ENCODE measurements around the gene ADIPOR2.
"Not testable (repeated sequence)": the region's sequence is repeated elsewhere in the genome, so short reads cannot be mapped to it uniquely, and the experiment has no call there.

The ADIPOR2 gene

DNA sequence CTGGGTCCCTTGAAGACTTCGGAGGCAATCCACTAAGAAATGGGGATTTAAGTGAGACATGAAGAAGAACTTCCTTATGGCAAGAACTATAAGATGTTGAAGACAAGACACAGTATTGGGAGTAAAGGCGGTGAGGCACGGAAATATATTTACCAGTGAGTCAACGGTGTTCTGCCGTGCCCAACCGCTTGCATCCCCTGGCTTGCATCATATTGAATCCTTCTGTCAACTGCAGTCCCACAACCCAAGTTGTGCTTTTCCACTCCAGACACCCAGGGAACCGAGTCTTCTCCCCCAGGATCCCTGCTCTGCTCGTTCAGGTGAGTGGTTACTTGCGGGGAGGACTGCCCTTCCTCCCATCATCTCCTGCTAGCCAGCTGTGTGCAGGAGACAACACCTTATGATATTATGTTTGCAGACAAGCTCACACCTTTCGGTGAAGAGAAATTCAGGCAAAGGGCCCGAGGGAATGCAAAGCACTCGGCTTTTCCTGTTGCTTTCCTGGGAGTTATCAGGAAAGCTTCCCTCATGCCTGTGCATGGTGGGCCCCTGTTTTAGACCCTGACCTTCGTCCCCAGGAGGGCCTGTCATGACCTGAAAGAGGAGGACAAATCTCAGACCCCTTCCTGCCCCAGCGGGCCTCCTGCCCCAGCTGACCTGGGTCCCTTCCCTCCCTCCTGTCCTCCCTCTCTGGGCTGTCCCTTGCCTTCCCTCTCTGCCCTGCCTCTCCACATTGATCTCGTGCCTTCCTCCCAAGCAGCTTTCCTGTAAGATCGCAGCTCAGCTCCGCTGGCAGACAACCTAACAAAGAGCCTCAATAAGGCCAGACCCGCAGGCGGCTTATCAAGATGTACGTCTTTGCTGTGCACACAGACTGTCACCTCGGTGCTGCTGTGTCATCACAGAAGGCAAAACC is 125.2 kb downstream of the ADIPOR2 start:
- no peak for DNase-seq

DNA sequence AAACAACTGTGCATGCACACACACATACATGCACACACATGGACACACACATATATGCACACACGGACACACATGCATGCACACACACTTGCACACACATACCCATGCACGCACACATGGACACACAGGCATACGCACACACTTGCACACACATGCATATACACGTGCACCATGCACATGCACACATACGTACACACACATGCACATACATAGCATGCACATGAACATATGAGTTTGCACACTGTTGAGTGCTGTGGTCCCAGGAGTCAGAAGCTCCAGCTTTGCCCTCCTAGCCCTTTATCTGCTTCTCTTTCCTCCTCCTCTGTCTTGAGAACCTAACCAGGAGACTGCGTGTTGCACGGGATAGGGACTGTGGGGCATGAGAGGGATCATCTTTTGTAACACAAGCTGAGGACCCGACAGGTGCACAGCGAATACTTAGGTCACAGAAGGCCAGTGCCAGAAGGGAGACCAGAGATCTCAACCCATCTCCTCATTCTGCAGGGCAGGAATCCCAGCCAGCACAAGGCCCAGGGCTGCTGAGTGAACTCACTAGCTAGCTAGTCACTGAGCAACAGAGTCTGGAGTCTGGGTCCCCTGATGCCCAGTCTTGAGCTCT is 126.0 kb downstream of the ADIPOR2 start:
- no peak for DNase-seq

DNA sequence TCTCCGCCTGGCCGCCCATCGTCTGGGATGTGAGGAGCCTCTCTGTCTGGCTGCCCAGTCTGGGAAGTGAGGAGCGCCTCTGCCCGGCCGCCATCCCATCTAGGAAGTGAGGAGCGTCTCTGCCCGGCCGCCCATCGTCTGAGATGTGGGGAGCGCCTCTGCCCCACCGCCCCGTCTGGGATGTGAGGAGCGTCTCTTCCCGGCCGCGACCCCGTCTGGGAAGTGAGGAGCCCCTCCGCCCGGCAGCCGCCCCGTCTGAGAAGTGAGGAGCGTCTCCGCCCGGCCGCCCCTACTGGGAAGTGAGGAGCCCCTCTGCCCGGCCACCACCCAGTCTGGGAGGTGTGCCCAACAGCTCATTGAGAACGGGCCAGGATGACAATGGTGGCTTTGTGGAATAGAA is 127.1 kb downstream of the ADIPOR2 start:
- not testable (repeated sequence) for DNase-seq

DNA sequence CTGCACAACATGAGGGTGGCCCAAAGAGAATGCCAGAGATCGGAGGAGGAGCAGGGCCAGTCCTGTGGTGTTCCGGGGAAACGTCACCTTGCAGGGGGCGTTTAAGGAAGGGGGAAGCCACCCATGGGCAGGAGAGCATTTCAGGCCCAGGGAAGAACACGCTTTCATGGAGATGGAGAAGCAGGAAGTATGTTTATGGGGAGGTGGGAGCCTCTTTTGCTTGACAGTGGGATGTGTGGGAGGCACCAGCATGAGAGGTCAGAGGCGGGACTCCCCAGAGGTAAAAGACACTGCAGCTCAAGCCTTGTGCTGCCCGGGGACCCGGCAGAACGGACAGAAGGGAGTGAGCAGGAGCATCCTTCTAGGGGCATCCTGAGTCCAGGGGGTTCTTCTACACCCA is 128.2 kb downstream of the ADIPOR2 start:
- no peak for DNase-seq

DNA sequence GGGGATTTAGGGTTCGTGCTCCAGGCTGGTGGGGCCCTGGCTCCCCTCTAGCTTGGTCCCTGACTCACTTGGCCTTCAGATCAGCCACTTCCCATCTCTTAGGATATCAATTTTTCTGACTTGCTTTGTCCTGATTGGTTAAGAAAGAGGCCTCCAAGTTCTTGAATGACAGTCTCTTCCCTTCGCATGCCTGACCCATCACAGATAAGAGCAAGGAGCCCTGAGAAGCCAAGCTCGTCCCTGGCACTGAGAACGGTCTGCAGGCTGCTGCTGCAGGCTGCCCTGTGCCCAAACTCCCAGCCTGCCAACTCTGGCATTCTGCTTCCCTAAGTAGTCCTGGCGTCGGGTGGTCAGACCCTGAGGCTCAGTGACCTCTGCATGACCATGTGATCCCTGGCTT is 128.7 kb downstream of the ADIPOR2 start:
- DNase-seq: no peak

DNA sequence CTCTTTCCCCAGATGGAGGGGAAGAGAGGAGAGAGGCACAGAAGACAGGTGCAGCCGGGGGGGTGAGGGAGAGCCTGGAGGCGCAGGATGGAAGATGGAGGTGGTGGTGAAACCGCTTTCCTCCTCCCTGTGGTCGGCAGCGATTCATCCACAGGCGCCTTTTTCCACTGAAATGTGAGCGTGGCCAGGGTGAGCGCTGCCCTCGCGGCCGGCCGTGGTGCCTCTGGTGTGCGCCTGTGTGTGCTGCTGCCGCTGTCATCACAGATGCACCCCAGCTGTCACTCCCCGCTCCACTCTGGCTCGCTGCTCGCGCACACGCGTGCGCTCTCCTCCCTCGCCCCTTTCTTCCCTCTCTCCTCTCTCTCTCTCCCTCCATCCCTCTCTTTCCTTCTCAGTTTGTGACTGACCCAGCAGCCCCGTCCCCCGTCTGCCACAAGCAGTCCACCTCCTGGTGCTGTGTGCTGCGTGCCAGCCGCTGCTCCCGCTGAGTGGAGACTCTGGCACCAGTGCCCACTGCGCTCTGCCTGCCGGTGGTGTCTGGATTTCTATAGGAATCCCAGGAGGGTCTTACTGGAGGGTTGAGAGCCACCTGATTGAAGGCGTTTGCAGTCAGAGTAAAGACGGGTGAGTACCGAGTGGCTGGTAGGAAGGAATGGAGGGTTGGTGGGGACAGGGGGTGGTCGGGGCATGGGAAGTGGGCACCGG is 129.5 kb downstream of the ADIPOR2 start, which contains the start of gene LRTM2:
Gene LRTM2 (plus strand): TSS at position 375 of the 705 bp plus-strand sequence. CDS start 7,584 bp downstream, outside the sequence.
- no peak for DNase-seq

DNA sequence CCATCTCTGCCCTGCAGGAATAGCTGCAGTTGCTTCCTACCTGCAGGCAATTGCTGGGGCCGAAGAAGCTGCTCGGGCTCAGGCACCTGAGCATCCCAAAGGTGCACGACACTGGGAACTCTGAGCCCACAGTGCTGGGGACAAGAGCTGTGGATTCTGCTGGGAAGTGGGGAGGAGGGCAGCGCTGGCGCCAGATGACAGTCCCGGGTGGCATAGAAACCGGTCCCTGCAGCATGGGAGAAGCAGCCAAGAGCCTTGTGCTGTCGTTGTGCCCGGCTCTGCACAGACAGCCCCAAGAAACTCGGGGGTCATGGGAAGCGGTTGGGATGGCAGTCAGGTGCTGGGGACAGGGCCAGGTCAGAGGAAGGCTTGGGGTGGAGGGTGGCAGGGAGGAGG is 130.0 kb downstream of the ADIPOR2 start:
- DNase-seq: no peak

DNA sequence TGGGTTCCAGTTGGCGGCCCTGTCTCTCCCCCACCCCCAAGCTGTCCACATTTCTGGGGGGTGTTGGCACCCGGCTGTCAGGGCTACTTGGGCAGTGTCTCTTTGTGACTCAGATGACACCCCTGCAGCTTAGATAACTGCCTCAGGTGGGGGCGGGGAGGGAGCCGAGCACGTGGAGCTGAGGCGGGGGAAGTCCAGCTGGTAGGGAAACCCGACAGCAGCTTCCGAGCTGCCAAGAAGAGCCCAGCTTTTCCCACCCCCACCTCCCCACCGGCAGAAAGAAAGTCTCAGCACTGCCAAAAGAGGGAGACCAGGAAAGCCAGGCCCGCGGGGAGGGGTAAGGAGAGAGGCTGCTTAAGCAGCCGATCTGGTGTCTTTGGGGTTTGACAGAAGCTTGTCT is 130.9 kb downstream of the ADIPOR2 start:
- DNase-seq: no peak

DNA sequence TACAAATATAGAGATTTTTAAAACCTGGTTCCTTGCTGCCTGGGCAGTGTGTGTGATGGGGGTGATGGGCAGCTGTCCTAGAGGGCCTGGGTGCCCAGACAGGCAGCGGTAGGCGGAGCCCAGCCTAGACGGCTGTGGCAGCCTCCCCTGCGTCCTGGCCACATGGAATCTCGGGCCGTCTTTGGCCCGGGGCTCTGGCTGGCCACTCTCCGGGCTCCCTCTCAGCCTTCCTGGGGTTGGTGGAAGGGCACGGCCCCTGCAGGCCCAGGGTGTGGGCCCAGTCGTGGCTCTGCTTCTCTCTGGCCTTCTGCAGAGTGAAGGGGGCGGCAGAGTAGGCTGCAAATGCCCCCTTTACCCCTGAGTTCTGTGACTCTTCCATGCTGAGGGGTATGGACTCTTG is 131.8 kb downstream of the ADIPOR2 start:
- no peak for DNase-seq

DNA sequence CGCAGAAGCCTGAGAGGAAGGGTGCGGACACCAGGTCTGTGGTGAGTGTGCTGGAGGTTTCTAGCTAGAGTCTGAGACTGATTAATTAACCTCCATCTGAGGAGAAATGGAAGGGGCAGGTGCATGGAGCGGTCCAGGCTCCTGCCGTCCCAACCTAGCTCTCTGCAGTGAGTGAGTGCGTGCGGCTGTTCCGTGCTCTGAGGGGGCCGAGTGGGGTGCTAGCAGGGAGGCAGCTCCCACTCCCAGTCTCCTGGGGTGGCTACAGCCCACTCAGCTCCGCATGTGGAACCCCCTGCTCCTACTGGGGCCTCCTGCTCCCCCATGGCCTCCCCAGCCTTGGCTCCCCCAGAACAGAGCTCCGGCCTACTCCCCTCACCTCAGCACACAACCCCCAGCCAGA is 132.4 kb downstream of the ADIPOR2 start:
- DNase-seq: no peak

DNA sequence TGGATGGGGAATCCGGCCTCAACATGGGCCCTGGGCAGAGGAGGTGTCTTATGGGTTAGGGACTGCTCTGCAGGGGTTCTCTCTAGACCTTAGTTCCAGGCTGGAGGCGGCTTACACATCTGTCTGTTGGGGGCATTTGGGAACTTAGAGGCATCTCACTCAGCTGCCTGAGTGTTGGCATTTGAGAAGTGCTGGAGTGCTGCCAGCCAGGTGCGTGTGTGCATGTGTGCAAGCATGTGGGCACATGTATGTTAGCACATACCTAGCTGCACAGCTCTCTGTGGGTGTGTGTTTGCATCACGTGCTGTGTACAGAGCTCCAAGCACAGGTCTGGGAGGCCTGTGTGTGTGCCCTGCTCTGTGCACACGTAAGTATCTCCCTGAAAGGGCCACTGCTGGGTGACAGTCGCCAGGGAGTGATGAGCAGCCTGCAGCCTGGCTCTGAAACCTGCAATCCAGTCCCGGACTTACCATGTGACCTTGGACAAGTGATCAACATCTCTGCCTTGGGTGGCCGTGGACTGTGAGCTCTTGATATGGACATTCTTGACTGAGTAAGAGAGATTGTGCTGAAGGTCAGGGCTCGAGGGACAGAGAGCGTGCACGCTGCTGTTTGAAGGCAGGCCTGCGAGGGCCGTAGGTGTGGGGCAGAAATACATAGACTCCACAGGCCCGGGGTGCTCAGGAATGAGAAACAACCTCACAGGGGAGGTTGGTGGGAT is 134.7 kb downstream of the ADIPOR2 start:
- DNase-seq: no peak

DNA sequence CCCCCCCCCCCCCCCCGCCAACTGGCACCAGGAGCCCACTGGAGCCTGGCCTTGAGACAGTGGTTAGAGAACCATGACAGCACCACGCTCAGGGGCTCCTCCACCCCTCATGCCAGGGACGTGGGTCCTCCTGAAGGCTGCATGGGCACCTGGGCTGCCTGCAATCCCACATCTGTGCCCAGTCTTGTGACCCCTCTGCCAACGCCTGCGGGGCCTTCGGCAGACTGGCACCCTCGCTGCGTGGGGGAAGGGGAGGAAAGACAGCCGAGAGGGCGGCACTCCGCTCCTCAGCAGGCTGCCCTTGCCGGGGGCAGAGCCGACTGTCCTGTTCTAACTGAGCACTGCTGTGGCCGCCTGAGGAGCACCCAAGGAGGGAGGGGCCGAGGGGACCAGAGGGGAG is 135.5 kb downstream of the ADIPOR2 start:
- DNase-seq: no peak

DNA sequence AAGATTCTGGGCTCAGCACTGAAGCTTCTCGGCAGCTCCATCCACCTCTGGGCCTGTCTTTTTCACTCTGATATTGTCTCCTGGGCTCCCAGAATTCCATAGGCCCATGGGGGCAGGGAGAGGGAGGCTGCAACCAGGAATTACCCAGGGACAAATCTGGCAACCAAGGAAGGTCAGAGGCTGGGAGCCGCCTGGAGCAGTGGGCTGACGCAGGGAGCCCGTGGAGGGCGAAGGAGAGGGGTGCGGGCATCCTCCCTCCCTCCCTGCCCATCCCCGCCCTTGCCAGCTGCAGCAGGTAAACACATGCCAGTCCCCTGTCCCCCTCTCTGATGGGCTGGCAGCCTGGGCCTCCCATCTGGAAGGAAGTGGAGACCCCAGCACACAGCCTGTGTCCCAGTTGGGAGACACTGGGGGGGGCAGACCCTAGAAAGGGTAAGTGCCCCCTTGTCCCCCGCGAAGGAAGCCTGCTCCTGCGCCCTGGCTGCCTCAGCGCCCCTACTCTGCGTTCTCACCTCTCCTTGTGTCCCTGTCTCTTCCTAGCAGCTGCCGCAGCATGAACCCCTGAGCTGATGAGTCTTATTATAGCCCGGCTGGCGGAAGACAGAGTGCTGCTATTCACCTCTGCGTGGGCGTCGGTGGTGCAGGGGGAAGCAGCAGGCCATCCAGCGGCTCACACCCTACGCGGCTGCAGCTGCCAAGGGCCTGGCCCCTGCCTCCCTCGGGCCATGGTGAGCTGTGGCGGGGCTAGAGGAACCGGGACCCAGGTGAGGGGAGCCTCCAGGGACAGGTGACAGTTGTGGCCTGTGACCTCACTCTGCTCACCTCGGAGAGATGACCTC is 136.2 kb downstream of the ADIPOR2 start:
- DNase-seq: no peak

DNA sequence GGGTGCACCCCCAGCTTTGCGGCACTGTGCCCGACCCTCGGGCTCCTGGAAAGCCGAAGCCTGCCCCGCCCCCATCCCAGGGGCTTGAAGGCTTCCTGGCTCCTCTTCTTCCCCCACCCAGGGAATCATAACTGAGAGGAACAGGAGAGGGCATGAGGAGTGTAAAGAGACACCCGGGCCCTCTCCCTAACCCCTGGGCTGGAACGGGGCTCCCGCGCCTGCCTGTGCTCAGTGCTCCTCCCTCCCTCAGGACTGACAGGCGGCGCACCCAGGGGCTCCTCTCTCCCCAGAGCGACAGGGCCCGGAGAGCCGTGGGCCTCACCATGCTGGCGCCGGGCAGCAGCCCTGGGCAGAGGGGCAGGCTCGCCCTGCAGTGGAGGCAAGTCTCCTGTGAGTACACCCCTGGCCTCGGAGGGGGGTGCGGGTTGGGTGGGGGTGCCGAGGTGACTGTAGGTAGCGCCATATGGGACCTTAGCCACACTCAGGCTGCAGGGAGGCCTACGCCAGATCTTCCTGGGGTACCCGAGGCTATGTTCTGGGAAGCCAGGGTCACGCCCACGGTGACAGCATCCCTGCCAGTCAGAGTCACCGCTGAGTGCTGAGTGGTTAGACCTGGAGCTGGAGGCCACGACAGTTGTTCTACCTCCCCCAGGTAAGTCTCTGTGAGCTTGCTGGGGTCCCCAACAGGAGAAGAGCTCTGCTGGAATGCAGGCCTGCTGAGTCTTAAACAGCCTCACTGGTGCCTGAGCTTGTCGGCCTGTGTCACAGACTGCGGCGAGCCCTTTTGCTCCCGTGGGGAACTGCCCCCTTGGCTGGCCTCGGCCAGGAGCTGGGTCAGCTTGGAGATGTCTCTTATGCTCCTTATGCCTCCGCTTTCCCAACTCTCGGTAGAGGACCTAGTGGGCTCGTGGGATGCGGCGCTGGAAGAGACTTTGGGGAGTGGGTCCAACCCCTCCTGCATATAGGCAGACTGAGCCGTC is 137.2 kb downstream of the ADIPOR2 start:
- no peak for DNase-seq

DNA sequence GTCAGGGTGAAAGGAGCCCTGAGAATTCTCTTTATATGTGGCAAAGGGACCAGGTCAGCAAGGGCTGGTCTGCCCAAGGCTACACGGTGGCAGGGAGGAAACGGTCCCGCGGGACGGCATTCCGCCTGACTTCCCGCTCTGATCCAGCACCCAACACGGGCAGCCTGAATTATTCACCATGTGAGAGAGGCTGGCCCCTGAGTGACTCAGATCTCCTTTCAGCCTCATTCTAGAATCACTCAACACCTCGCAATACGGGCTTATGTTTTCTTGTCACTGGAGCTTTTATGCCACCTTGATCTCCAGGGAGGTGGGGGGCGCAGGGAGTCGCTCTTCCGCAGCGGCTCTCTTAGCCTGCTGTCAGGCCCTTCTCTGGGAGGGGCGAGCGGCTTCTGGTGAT is 138.0 kb downstream of the ADIPOR2 start:
- no peak for DNase-seq

DNA sequence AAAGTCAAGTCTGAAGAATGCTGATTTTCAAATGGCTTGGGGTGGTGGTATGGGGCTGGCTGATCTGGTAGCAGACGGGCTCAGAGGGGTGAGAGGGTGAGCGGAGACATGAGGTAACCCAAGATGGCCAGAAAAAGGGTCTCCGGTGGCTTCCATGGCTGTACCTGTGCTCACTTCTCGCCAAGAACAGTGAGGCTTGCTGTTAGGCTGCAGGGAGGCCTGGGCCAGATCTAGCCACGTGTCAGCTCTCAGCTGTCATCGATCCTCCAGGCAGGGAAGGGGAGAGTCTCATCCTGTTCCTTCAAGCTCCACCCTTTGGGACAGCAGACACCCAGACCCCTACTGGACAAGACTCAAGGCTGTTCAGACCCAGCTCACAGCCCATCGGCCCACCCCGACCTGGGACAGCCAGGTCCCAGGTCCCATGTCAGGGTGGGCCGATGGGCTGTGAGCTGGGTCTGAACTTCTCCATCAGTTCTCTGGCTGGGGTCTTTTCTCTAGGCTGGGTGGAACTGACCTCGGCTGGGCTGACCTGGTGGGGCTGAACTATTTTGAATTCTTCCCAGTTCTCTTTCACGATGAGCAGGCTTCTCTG is 138.5 kb downstream of the ADIPOR2 start:
- DNase-seq: no peak

DNA sequence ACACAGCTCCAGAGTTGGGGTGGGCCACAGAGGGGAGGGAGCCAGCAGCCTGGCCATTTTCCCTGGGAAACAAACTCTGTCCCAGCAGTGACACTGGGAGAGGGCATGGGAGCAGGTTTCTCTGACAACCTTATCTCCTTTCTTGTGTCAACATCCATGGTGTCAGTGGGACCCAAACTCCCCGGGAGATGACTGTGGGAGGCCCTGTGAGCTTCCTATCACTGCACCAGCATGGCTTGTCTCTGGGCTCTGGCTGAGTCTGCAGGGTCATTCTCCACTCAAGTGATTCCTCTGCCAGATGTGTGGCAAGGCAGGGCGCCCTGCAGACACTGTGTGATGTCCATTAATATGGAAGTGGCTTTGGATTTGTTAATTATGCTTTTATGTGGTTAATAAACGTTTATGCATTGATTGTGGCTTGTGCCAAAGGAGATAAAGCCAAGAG is 139.6 kb downstream of the ADIPOR2 start:
- no peak for DNase-seq

DNA sequence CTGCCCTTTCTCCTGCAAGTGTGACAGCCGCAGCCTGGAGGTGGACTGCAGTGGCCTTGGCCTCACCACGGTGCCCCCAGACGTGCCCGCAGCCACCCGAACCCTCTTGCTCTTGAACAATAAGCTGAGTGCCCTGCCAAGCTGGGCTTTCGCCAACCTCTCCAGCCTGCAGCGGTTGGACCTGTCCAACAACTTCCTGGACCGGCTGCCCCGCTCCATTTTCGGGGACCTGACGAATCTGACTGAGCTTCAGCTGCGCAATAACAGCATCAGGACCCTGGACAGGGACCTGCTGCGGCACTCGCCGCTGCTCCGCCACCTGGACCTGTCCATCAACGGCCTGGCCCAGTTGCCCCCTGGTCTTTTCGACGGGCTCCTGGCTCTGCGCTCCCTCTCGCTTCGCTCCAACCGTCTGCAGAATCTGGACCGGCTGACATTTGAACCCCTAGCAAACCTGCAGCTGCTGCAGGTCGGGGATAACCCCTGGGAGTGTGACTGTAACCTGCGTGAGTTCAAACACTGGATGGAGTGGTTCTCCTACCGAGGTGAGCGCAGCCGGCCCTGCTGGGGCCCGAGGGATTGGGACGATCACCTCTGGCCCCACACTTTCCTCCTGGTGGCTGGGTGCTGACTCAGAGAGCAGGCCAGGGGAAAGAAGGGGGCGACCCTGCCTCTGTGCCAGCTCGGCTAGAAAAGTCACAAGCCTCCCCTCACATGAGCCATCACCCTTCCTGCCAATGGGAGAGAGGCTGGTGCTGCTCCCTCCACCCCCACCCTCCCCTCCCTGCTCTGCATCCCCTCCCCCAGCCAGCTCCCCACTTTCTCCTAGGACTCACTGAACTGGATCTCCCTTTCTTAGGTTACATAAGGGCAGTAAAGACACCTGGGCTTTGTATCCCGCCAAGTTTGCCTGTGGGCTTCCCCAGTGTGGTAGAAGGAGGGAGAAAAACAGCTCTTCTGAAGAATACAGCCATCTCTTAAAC is 140.4 kb downstream of the ADIPOR2 start:
- DNase-seq: no peak
